AG04449 (cell line): ENCODE data around the gene GABRA6.

Source experiments
- CTCF ChIA-PET: fragments of 350-600 bp; formaldehyde crosslinking; extraction: SDS; loops from one replicate; lab custom pipeline; 2021; ENCODE audit warnings: antibody characterized with exemption; lab: Yijun Ruan, JAX
- POLR2A ChIA-PET: fragments of 400-600, 350-600 bp; formaldehyde crosslinking; extraction: SDS; loops from one replicate; lab custom pipeline; 2020; ENCODE audit warnings: antibody characterized with exemption, inconsistent platforms; lab: Yijun Ruan, JAX
- DNase-seq: peaks from one replicate; pipeline ENCODE4 v3.0.0-alpha.2; 2010; ENCODE audit warnings: low read depth, low spot score
- H3K4me3 ChIP-seq: 2 replicates; pipeline ENCODE4 v1.5.1; 2011; ENCODE audit warnings: low read depth, mild to moderate bottlenecking, control low read depth, low read length
- TF ChIP-seq, protein P1 (sequence below): IDR thresholded peaks from one replicate; pipeline ENCODE4 v1.5.1; 2011; ENCODE audit warnings: mild to moderate bottlenecking, moderate library complexity, low read length, control low read depth, inconsistent platforms; ENCODE audit not compliant: insufficient read depth; ENCODE audit errors: missing control alignments

GABRA6 gene

DNA sequence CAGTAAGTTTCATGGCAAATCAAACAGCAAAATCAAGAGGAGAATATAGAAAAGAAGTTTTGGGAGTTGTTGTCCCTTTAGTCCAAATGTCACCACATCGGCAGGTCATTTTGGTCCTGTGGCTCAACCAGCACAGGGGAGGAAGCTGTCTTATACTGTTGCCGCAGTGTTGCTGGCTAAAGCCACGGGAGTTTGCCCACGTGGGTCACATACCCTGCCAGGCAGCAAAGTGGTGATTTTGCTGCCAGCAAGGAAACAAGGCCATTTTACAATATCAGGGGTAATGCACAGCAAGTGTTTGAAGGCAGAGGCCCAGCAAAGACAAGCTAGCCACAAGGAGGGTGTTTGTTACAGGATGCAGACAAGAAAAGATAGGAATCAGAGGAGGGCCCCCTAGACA lies 14.5 kb downstream of the GABRA6 start:
- POLR2A ChIA-PET: no interaction called here
- CTCF ChIA-PET: no interaction called here
- DNase-seq: no peak
- TF ChIP-seq, protein P1, sequence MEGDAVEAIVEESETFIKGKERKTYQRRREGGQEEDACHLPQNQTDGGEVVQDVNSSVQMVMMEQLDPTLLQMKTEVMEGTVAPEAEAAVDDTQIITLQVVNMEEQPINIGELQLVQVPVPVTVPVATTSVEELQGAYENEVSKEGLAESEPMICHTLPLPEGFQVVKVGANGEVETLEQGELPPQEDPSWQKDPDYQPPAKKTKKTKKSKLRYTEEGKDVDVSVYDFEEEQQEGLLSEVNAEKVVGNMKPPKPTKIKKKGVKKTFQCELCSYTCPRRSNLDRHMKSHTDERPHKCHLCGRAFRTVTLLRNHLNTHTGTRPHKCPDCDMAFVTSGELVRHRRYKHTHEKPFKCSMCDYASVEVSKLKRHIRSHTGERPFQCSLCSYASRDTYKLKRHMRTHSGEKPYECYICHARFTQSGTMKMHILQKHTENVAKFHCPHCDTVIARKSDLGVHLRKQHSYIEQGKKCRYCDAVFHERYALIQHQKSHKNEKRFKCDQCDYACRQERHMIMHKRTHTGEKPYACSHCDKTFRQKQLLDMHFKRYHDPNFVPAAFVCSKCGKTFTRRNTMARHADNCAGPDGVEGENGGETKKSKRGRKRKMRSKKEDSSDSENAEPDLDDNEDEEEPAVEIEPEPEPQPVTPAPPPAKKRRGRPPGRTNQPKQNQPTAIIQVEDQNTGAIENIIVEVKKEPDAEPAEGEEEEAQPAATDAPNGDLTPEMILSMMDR: no peak
- H3K4me3 ChIP-seq: no peak overlapping the region

DNA sequence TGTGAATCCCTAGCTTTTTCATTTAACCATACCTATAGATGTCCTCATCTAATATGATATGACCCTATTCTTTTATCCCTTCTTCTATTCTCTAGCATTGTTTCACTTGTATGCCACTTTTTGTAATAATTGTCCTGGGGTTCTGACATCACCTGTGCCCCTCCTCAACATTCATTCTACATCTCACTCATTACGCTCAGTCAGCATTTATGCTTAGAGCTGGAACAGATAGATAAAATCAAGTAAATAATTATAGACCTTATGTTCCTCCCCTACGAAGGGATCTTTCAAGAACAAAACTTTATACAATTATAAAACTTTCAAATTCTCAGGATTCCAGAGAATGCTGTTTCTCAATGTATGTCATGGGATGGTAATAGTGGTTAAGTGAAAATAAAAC lies 18.0 kb downstream of the GABRA6 start:
- POLR2A ChIA-PET: no interaction called here
- CTCF ChIA-PET: no interaction called here
- DNase-seq: no peak
- H3K4me3 ChIP-seq: no peak overlapping the region
- TF ChIP-seq, protein P1: no peak

DNA sequence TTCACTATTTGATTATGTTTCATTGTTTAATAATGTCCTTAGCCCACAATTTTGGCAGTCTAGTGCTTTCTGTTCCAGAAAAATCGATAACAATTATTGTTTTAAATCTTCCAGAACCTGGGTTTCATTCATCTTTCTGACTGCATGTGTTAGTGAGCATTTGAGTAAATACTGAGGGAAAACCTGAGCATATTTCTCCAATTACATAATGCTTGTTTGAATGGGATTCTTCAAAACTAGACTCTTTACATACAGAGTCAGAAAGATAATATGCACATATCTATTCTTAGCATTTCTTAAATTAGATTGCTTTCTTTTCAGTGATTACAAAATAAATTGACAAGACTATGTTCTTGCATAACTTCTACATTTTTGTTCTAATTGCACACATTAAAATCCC lies 21.9 kb downstream of the GABRA6 start:
- no peak for DNase-seq
- POLR2A ChIA-PET: no interaction called here
- CTCF ChIA-PET: no interaction called here
- H3K4me3 ChIP-seq: no peak overlapping the region
- TF ChIP-seq, protein P1: no peak

DNA sequence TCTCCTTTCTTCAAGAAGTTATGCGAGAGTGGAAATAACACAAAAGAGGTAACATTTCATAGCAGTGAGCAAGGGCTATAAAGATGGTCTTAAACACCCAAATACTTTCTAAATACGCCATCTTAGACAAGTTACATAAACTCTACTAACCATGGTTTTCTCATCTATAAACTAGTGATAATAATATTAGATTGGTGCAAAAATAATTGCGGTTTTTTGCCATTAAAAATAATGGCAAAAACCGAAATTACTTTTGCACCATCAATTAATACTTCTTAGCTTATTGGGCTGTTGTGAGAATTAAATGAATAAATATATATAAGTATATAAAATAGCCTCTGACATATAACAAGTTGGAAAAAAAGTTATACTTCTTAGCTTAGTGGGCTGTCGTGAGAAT lies 23.7 kb downstream of the GABRA6 start:
- ChIA-PET POLR2A (no interaction called here), CTCF (no interaction called here)
- TF ChIP-seq, protein P1: no peak
- DNase-seq: no peak
- no peak overlapping the region for H3K4me3 ChIP-seq

DNA sequence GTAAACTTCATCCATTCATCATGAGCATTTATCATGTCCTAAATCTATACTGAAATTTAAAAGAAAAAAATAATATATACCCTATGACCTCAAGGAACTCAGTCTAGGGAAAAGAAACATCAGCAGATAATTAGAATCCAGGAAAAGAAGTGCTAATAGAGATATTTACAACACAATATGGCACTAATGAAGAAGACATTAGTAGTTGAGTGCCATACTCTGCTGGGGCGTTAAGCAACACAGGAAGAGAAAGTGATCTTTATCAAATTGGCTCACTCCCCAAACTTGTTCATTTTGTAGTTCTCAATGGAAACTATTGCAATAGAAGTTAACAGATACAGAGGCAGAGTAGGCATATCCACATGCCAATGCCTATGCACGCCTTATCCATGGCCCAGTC lies 27.5 kb downstream of the GABRA6 start:
- TF ChIP-seq, protein P1: no peak
- CTCF ChIA-PET: no interaction called here
- no peak for DNase-seq
- POLR2A ChIA-PET: no interaction called here
- no peak overlapping the region for H3K4me3 ChIP-seq

DNA sequence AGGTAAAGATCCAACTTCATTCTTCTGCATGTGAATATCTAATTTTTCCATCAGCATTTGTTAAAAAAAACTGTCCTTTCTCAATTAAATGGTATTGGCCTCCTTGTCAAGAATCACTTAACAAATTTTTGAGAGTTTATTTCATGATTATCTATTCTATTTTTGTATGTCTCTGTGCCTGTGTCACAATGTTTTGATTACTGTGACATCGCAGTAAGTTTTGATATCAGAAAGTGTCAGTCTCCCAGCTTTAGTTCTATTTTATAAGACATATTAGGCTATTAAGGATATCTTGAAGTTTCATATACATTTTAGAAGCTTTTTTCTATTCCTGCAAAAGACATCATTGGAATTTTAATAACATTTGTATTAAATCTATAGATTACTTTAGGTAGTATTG lies 33.6 kb downstream of the GABRA6 start:
- ChIA-PET CTCF (no interaction called here), POLR2A (no interaction called here)
- no peak overlapping the region for H3K4me3 ChIP-seq
- DNase-seq: no peak
- TF ChIP-seq, protein P1: no peak

DNA sequence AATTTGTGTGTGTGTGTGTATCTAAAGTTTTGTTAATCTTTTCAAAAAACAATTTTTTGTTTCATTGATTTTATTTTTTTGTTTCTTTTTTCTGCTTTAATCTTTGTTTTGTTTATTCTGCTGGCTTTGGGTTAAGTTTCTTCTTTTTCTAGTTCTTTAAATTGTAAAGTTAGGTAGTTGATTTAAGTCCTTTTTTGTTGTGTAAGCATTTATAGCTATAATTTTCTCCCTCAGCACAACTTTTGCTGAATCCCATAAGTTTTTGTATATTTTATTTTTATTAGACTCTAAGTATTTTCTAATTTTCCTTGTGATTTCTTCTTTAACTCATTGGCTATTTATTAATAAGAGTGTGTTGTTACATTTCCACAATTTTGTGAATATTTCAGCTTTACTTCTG lies 34.9 kb downstream of the GABRA6 start:
- POLR2A ChIA-PET: no interaction called here
- no peak for DNase-seq
- CTCF ChIA-PET: no interaction called here
- no peak overlapping the region for H3K4me3 ChIP-seq
- TF ChIP-seq, protein P1: no peak
